ENCODE measurements around the gene CD34.

DNA sequence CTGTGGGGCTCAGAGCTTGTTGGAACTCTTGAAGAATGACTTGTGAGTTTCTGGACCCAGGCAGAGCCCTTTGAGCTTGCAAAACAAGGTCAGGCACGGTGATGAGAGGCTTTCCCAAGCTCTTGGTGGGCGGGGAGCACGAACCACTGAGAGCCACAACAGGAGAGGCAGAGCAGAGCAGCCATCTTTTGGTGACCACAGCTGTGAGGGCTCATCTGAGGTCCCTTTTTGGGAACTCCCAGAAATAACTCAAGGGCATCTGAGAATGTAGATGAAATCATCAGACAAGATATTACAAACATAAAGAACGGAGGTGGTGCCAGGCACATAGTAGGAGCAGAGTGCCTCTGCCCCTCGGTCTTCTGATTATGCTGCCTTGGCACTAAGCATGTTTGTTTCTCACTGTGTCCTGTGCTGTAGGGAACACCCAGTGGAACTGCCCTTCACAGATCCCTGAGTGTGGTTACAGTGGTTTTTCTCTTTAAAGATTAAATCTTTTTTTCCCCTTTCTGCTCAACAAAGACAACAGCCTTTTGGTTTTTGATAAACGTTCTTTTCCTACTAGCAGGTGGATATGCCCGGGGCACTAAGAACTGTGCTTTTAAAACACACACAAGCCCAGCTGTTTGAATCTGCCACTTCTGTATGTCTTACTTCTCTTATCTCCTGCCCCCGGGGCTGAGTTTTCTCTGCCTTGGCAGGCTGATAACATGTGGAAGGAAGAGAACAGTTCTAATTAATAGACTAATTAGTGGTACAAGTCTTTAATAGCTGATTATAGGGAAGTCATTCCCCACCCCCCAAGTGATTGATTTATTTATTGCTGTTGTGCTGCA, 37.7 kb downstream of the CD34 start:
- TF ChIP-seq, protein P1, sequence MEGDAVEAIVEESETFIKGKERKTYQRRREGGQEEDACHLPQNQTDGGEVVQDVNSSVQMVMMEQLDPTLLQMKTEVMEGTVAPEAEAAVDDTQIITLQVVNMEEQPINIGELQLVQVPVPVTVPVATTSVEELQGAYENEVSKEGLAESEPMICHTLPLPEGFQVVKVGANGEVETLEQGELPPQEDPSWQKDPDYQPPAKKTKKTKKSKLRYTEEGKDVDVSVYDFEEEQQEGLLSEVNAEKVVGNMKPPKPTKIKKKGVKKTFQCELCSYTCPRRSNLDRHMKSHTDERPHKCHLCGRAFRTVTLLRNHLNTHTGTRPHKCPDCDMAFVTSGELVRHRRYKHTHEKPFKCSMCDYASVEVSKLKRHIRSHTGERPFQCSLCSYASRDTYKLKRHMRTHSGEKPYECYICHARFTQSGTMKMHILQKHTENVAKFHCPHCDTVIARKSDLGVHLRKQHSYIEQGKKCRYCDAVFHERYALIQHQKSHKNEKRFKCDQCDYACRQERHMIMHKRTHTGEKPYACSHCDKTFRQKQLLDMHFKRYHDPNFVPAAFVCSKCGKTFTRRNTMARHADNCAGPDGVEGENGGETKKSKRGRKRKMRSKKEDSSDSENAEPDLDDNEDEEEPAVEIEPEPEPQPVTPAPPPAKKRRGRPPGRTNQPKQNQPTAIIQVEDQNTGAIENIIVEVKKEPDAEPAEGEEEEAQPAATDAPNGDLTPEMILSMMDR (IDR thresholded peaks at IDR 0.05): no peak
- TF ChIP-seq POLR2A (IDR thresholded peaks at IDR 0.05): no peak

Data from uterus (tissue), 2 donors.